Measurements from ENCODE around the gene AKIRIN2.
"Not testable (repeated sequence)": the region's sequence is repeated elsewhere in the genome, so short reads cannot be mapped to it uniquely, and the experiment has no call there.

Gene AKIRIN2

GRCh38 chr6:87718662-87719433 lies 16.8 kb upstream of the AKIRIN2 start:
- no peak for DNase-seq (ENCODE audit: low read depth in 2 of 2)

GRCh38 chr6:87716928-87717614 lies 15.0 kb upstream of the AKIRIN2 start:
- no peak for DNase-seq (ENCODE audit: low read depth in 2 of 2)

- no peak for DNase-seq (ENCODE audit: low read depth in 2 of 2)
Observed at GRCh38 chr6:87714093-87714842, 12.2 kb upstream of the AKIRIN2 start.

- DNase-seq (ENCODE audit: low read depth in 2 of 2): not testable (repeated sequence)
Observed at GRCh38 chr6:87712713-87713112, 10.7 kb upstream of the AKIRIN2 start.

GRCh38 chr6:87710090-87710489 lies 8.1 kb upstream of the AKIRIN2 start:
- DNase-seq (ENCODE audit: low read depth in 2 of 2): no peak

GRCh38 chr6:87708581-87709427 lies 6.8 kb upstream of the AKIRIN2 start:
- DNase-seq (ENCODE audit: low read depth in 2 of 2): not testable (repeated sequence)

GRCh38 chr6:87706187-87706966 lies 4.3 kb upstream of the AKIRIN2 start:
- no peak for DNase-seq (ENCODE audit: low read depth in 2 of 2)

GRCh38 chr6:87705070-87705691 lies 3.1 kb upstream of the AKIRIN2 start:
- DNase-seq (ENCODE audit: low read depth in 2 of 2): peak; percentile 10 to 23

GRCh38 chr6:87703039-87703438 lies 1.0 kb upstream of the AKIRIN2 start:
- not testable (repeated sequence) for DNase-seq (ENCODE audit: low read depth in 2 of 2)

GRCh38 chr6:87702589-87702945 lies 534 bp upstream of the AKIRIN2 start:
- no peak for DNase-seq (ENCODE audit: low read depth in 2 of 2)

GRCh38 chr6:87701344-87701675 lies 723 bp downstream of the AKIRIN2 start:
- DNase-seq (ENCODE audit: low read depth in 2 of 2): peak in 1 of 2 donors; percentile 11

- peak in 1 of 2 donors; percentile 7 for DNase-seq (ENCODE audit: low read depth in 2 of 2)
Observed at GRCh38 chr6:87700397-87701343, 1.4 kb downstream of the AKIRIN2 start.

- DNase-seq (ENCODE audit: low read depth in 2 of 2): no peak
Observed at GRCh38 chr6:87699576-87699975, 2.5 kb downstream of the AKIRIN2 start.

- no peak for DNase-seq (ENCODE audit: low read depth in 2 of 2)
Observed at GRCh38 chr6:87698547-87699006, 3.5 kb downstream of the AKIRIN2 start.

- no peak for DNase-seq (ENCODE audit: low read depth in 2 of 2)
Observed at GRCh38 chr6:87697581-87698546, 4.2 kb downstream of the AKIRIN2 start.

GRCh38 chr6:87696817-87697216 lies 5.2 kb downstream of the AKIRIN2 start:
- DNase-seq (ENCODE audit: low read depth in 2 of 2): not testable (repeated sequence)

- DNase-seq (ENCODE audit: low read depth in 2 of 2): no peak
Observed at GRCh38 chr6:87692086-87692485, 9.9 kb downstream of the AKIRIN2 start.

- DNase-seq (ENCODE audit: low read depth in 2 of 2): no peak
Observed at GRCh38 chr6:87690441-87690840, 11.6 kb downstream of the AKIRIN2 start.
